ENCODE data around the gene CELF1.

DNA sequence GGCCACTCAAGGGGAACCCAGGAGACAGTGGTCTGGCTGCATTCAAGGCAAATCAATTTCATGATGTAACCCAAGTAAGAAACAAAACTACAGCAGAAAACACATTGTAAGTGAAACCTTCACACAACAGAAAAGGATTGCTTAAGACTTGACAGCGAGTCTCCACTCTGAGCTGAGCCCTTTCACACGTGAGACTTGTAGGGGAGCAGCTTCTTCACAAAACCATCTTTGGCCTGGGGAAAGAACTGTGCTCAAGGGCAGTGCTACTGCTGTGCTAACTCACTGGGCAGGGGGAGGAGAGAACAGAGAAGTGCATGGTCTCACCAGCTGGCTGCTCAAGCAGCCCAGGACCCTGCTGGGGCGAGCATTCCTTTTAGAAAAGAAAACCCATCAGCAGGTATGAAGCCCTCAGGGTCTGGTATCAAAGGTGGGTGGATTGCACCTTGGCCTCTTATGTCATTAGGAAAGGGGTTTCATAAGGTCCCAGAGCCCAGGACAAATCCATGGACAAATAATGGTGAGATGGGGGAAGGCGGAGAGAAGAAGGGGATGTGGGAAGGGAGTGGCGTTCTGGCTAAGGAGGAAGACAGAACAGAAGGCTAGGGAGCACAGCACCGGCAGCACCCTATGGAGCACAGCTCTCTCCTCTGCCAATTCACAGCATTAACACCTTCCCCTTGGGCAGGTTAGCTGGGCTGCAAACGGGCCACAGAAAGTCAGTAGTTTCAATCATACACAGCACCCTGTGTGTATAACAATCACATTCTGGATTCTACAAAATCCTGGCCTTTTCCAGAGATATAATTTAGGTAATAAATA is 83.4 kb downstream of the CELF1 start:
- no peak for TF ChIP-seq CTCF (IDR thresholded peaks at IDR 0.05; ENCODE audit: low read length)
- TF ChIP-seq EZH2 (optimal IDR thresholded peaks at IDR 0.05; ENCODE audit: low read depth, low read length) = no peak

Measured in MM.1S (cell line).